NCI-H1105 (cell line): ENCODE results near the gene CASKIN1.
A peak's percentile ranks its signal among the peaks of the same experiment; 100 is the strongest.
"Not testable (repeated sequence)": the region's sequence is repeated elsewhere in the genome, so short reads cannot be mapped to it uniquely, and the experiment has no call there.

Experiments used
- DNase-seq: peaks from one replicate; lab custom pipeline; 2025; lab: John Stamatoyannopoulos, UW

CASKIN1 gene

GRCh38 chr16:2155977-2156848 lies 40.2 kb downstream of the CASKIN1 start:
- DNase-seq = no peak

GRCh38 chr16:2155091-2155950 lies 41.1 kb downstream of the CASKIN1 start, which contains the start of gene TRAF7:
TRAF7 (plus strand) TSS chr16:2155782; CDS start chr16:2163921, 8,139 bp downstream.
- peak; percentile 95 for DNase-seq

- DNase-seq = no peak
Observed at GRCh38 chr16:2154533-2155090, 41.8 kb downstream of the CASKIN1 start.

- no peak for DNase-seq
Observed at GRCh38 chr16:2152695-2153506, 43.5 kb downstream of the CASKIN1 start.

GRCh38 chr16:2151188-2152091 lies 45.0 kb downstream of the CASKIN1 start:
- no peak for DNase-seq

GRCh38 chr16:2150418-2151187 lies 45.8 kb downstream of the CASKIN1 start:
- DNase-seq = no peak

GRCh38 chr16:2149630-2150417 lies 46.6 kb downstream of the CASKIN1 start:
- no peak for DNase-seq

GRCh38 chr16:2148714-2149629 lies 47.4 kb downstream of the CASKIN1 start:
- DNase-seq = no peak

- peak; percentile 67 for DNase-seq
Observed at GRCh38 chr16:2147981-2148671, 48.3 kb downstream of the CASKIN1 start, which contains the start of gene RAB26. RAB26 (plus strand) TSS chr16:2148625; CDS start chr16:2148784, 159 bp downstream.

GRCh38 chr16:2147378-2147777 lies 49.0 kb downstream of the CASKIN1 start:
- no peak for DNase-seq

- DNase-seq = no peak
Observed at GRCh38 chr16:2145843-2146242, 50.6 kb downstream of the CASKIN1 start.

GRCh38 chr16:2143878-2144485 lies 52.4 kb downstream of the CASKIN1 start:
- no peak for DNase-seq

- no peak for DNase-seq
Observed at GRCh38 chr16:2142942-2143877, 53.2 kb downstream of the CASKIN1 start.

- peak; percentile 50 for DNase-seq
Observed at GRCh38 chr16:2135770-2136490, 60.5 kb downstream of the CASKIN1 start, which contains the start of gene PKD1. PKD1 (minus strand) TSS chr16:2135898; CDS start chr16:2135689, 209 bp downstream.

GRCh38 chr16:2135071-2135470 lies 61.3 kb downstream of the CASKIN1 start:
- not testable (repeated sequence) for DNase-seq
